NCI-H82 treated with DMSO at 0.1 percent for 48 hours (cell line): Measurements from ENCODE around the gene OSBPL8.
"Not testable (repeated sequence)": the region's sequence is repeated elsewhere in the genome, so short reads cannot be mapped to it uniquely, and the experiment has no call there.

Experiments
- DNase-seq: peaks from one replicate; lab custom pipeline; 2025; ENCODE audit not compliant: unreplicated experiment; lab: John Stamatoyannopoulos, UW

The OSBPL8 gene

GRCh38 chr12:76375939-76376338 is 183.6 kb downstream of the OSBPL8 start:
- DNase-seq, result no peak

- DNase-seq, result no peak
Measured at GRCh38 chr12:76375470-76375869, 184.1 kb downstream of the OSBPL8 start.

GRCh38 chr12:76374386-76375020 is 185.1 kb downstream of the OSBPL8 start:
- DNase-seq, result no peak

- no peak for DNase-seq
Measured at GRCh38 chr12:76368230-76368629, 191.3 kb downstream of the OSBPL8 start.

- no peak for DNase-seq
Measured at GRCh38 chr12:76366163-76366562, 193.4 kb downstream of the OSBPL8 start.

- not testable (repeated sequence) for DNase-seq
Measured at GRCh38 chr12:76364131-76364530, 195.4 kb downstream of the OSBPL8 start.

- no peak for DNase-seq
Measured at GRCh38 chr12:76360316-76360715, 199.3 kb downstream of the OSBPL8 start.

- no peak for DNase-seq
Measured at GRCh38 chr12:76356071-76356470, 203.5 kb downstream of the OSBPL8 start.

GRCh38 chr12:76348079-76348901 is 211.3 kb downstream of the OSBPL8 start, which contains the start of gene BBS10:
BBS10 (minus strand) TSS chr12:76348415; CDS start chr12:76348358, 57 bp downstream.
- peak; percentile 75 for DNase-seq

- DNase-seq, result no peak
Measured at GRCh38 chr12:76346798-76347420, 212.7 kb downstream of the OSBPL8 start.

GRCh38 chr12:76346236-76346635 is 213.3 kb downstream of the OSBPL8 start:
- no peak for DNase-seq

- DNase-seq, result no peak
Measured at GRCh38 chr12:76345569-76345968, 214.0 kb downstream of the OSBPL8 start.

- DNase-seq, result no peak
Measured at GRCh38 chr12:76341436-76342030, 218.0 kb downstream of the OSBPL8 start.

GRCh38 chr12:76340680-76341435 is 218.7 kb downstream of the OSBPL8 start:
- no peak for DNase-seq

GRCh38 chr12:76337583-76337982 is 222.0 kb downstream of the OSBPL8 start:
- DNase-seq, result no peak

- no peak for DNase-seq
Measured at GRCh38 chr12:76332606-76333005, 227.0 kb downstream of the OSBPL8 start.

GRCh38 chr12:76329606-76330005 is 230.0 kb downstream of the OSBPL8 start:
- no peak for DNase-seq

GRCh38 chr12:76329159-76329558 is 230.4 kb downstream of the OSBPL8 start:
- DNase-seq, result no peak

GRCh38 chr12:76319595-76320319 is 239.8 kb downstream of the OSBPL8 start:
- DNase-seq, result not testable (repeated sequence)
